T-cell (primary cell): ENCODE measurements around the gene USP21. TPM values are rescaled to one million over a fixed set of nuclear protein-coding genes. Genes with fewer than 3 reads are reported as not detected.

Source experiments
- ATAC-seq, 4 experiments: fragments of 200-7000 bp in 3 of 4; fragments of 150-1000 bp in 1 of 4; cut with Tn5 transposase; replicated peaks in 1 of 4; 1 replicate in 3 of 4; 2 replicates in 1 of 4; pipeline ENCODE4 v1.10.0; 2021; ENCODE audit warnings: moderate library complexity in 3 of 4, mild to moderate bottlenecking in 2 of 4, moderate number of reproducible peaks in 1 of 4
- CTCF ChIA-PET, 2 donors: fragments of 300-600 bp; sonication (Branson Sonifier 250); formaldehyde crosslinking; loops; one replicate each; lab custom pipeline; 2022; ENCODE audit warnings: antibody characterized with exemption in 2 of 2; lab: Charles Lee
- POLR2A ChIA-PET, 2 donors: fragments of 300-600 bp; sonication (Branson Sonifier 250); formaldehyde crosslinking; loops; one replicate each; lab custom pipeline; 2022; ENCODE audit warnings: antibody characterized with exemption in 2 of 2; lab: Charles Lee
- DNase-seq, 35 experiments: peaks; one replicate each; pipeline versions ENCODE4 v3.0.0 to v3.0.0-alpha.2; 2013 to 2023
- H3K27ac ChIP-seq: one replicate; pipeline ENCODE4 v1.5.1; 2013; ENCODE audit warnings: low read length
- H3K27me3 ChIP-seq, 2 experiments: replicated peaks in 1 of 2; 1 replicate in 1 of 2; 2 replicates in 1 of 2; pipeline versions ENCODE4 v1.6.1 to v1.7.0; 2013; ENCODE audit warnings: low read length in 1 of 2, mixed read lengths in 1 of 2; ENCODE audit not compliant: control insufficient read depth in 2 of 2, insufficient read depth in 2 of 2; ENCODE audit errors: extremely low read depth in 1 of 2
- H3K36me3 ChIP-seq, 2 donors: 1 replicate in 1 of 2; 2 replicates in 1 of 2; pipeline versions ENCODE4 v1.6.1 to v1.7.0; 2013; ENCODE audit warnings: low read length in 1 of 2; ENCODE audit not compliant: control insufficient read depth in 2 of 2, insufficient read depth in 1 of 2; ENCODE audit errors: extremely low read depth in 1 of 2
- H3K4me1 ChIP-seq, 2 experiments: 1 replicate in 1 of 2; 2 replicates in 1 of 2; pipeline versions ENCODE4 v1.6.1 to v1.7.0; 2013; ENCODE audit warnings: low read length in 2 of 2, mixed read lengths in 1 of 2; ENCODE audit not compliant: insufficient read depth in 2 of 2, control insufficient read depth in 1 of 2; ENCODE audit errors: extremely low read depth in 1 of 2
- H3K4me3 ChIP-seq, 2 donors: 1 replicate in 1 of 2; 2 replicates in 1 of 2; pipeline versions ENCODE4 v1.5.1 to v1.7.0; 2013; ENCODE audit warnings: mild to moderate bottlenecking in 2 of 2, low read length in 1 of 2, moderate library complexity in 1 of 2; ENCODE audit not compliant: control insufficient read depth in 1 of 2; ENCODE audit errors: extremely low read depth in 1 of 2
- H3K9me3 ChIP-seq: 2 replicates; pipeline ENCODE4 v1.7.0; 2013
- H3K27ac Mint-ChIP-seq, 2 donors: one replicate each; pipeline ENCODE4 v1.8.0; 2020 to 2021; ENCODE audit warnings: mild to moderate bottlenecking in 2 of 2, mixed read lengths in 2 of 2
- H3K27me3 Mint-ChIP-seq, 2 donors: one replicate each; pipeline ENCODE4 v1.8.0; 2021 to 2022; ENCODE audit warnings: mixed read lengths in 2 of 2
- H3K36me3 Mint-ChIP-seq: one replicate; pipeline ENCODE4 v1.8.0; 2021; ENCODE audit warnings: mixed read lengths
- H3K4me1 Mint-ChIP-seq, 3 donors: one replicate each; pipeline ENCODE4 v1.8.0; 2020 to 2022; ENCODE audit warnings: mixed read lengths in 3 of 3, mild to moderate bottlenecking in 1 of 3
- H3K4me3 Mint-ChIP-seq, 3 donors: one replicate each; pipeline ENCODE4 v1.8.0; 2020 to 2022; ENCODE audit warnings: mild to moderate bottlenecking in 3 of 3, mixed read lengths in 3 of 3, moderate library complexity in 3 of 3
- H3K9me3 Mint-ChIP-seq, 3 donors: one replicate each; pipeline ENCODE4 v1.8.0; 2020 to 2022; ENCODE audit warnings: mixed read lengths in 3 of 3
- WGBS: methylation state at CpG from one replicate; pipeline ENCODE4 v1.1.5; 2013; ENCODE audit warnings: missing lambda C conversion rate; ENCODE audit not compliant: insufficient coverage; 5-methylcytosine and 5-hydroxymethylcytosine counted together
- total RNA-seq, 35 experiments: library from RNA in 6 of 35; stranded (reverse) in 6 of 35; fragments of 120-200 nt in 1 of 35; gene quantifications; one replicate each; pipeline versions ENCODE4 v1.2.1 to v1.2.4 and lab custom pipeline; 2013 to 2026

USP21 gene
- total RNA-seq, 5 donors from 2014 or later (not counting 1 experiment from before 2014, with no cell fraction given): 37.4 to 69.0 (median 59.5) TPM

DNA sequence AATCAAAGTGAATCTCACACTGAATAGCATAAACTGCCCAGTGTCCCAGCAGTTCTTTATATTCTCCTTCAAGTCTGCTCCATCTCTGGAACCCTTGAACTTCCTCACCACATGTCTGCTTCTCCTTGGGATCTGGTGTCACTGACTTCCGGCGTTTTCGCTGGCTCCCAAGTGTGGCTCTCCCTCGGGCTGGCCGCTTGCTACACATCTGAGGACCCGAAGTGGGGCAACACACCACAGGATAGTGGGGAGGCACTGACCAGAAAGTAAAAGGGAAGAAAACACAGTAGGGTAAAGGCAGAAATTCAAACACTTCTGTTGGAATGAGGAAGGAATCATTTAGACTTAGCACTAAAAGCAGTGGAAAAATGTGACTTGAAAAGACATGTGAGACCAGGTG, 36.3 kb upstream of the USP21 start:
- no CpG with 5 or more reads among the region's 6 CpGs for WGBS
- Mint-ChIP-seq H3K9me3 (no peaks in the 10 kb centered on the region), H3K36me3 (peaks cover 57% of the 10 kb centered on the region), H3K4me3 (no peak overlapping the region), H3K27me3 (no peaks in the 10 kb centered on the region), H3K4me1 (peaks cover 44 to 49% (median 48%) of the 10 kb centered on the region in 3 donors), H3K27ac (no peak overlapping the region)
- POLR2A ChIA-PET: interaction anchor here in 1 of 2 donors (0.5 kb wide), 1 partner anchor 23 kb away, joined by 3 read pairs; no protein-coding TSS in a partner anchor
- Histone ChIP-seq H3K9me3 (no peaks in the 10 kb centered on the region), H3K4me3 (no peak overlapping the region), H3K4me1 (peaks cover 12 to 23% of the 10 kb centered on the region in 2 experiments), H3K27me3 (no peaks in the 10 kb centered on the region), H3K27ac (no peak overlapping the region), H3K36me3 (peaks cover 23 to 70% of the 10 kb centered on the region in 2 donors)
- DNase-seq: no peak
- CTCF ChIA-PET: no interaction called here
- no peak for ATAC-seq

DNA sequence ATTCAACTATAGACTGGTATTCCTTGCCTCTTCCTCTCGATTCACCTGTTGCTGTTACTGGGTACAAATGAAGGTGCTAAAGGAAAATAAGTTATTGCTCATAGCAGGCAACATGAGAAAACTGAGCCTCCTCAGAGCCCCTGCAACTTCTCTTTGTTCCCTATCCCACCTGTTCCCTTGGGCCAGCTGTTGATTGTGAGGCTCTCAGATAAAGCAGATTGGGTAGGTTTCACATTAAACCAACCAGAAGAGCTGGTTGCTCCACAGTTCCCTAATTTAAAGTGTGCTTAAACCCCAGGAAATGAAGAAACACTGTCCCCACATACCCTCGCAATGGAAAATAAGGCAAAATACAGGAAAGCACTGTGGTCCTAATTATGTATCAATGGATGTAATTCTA, 31.7 kb upstream of the USP21 start:
- H3K4me3 ChIP-seq: no peak overlapping the region
- H3K27me3 Mint-ChIP-seq: no peaks in the 10 kb centered on the region
- ATAC-seq: no peak
- H3K27ac ChIP-seq: no peak overlapping the region
- H3K27me3 ChIP-seq: no peaks in the 10 kb centered on the region
- peak overlapping the region in 1 of 3 donors; percentile 31 for H3K4me3 Mint-ChIP-seq
- POLR2A ChIA-PET: interaction anchor here in 1 of 2 donors (1.0 kb wide), 1 partner anchor 26 kb away, joined by 3 read pairs; the partner anchor contains the start of gene UFC1
- no peaks in the 10 kb centered on the region for H3K9me3 ChIP-seq
- DNase-seq: no peak
- H3K9me3 Mint-ChIP-seq: no peaks in the 10 kb centered on the region
- peak overlapping the region; percentile 81 to 90 for H3K27ac Mint-ChIP-seq
- peaks cover 38% of the 10 kb centered on the region for H3K36me3 Mint-ChIP-seq
- CTCF ChIA-PET: interaction anchor here (0.5 to 1.4 kb wide), 4 partner anchors 11 to 767 kb away, joined by 3 to 5 read pairs (median 4); no protein-coding TSS in a partner anchor
- peaks cover 54 to 73% (median 60%) of the 10 kb centered on the region in 3 donors for H3K4me1 Mint-ChIP-seq
- no CpG with 5 or more reads among the region's 2 CpGs for WGBS
- peaks cover 16 to 46% of the 10 kb centered on the region in 2 donors for H3K36me3 ChIP-seq
- H3K4me1 ChIP-seq: peaks cover 25 to 29% of the 10 kb centered on the region in 2 experiments

DNA sequence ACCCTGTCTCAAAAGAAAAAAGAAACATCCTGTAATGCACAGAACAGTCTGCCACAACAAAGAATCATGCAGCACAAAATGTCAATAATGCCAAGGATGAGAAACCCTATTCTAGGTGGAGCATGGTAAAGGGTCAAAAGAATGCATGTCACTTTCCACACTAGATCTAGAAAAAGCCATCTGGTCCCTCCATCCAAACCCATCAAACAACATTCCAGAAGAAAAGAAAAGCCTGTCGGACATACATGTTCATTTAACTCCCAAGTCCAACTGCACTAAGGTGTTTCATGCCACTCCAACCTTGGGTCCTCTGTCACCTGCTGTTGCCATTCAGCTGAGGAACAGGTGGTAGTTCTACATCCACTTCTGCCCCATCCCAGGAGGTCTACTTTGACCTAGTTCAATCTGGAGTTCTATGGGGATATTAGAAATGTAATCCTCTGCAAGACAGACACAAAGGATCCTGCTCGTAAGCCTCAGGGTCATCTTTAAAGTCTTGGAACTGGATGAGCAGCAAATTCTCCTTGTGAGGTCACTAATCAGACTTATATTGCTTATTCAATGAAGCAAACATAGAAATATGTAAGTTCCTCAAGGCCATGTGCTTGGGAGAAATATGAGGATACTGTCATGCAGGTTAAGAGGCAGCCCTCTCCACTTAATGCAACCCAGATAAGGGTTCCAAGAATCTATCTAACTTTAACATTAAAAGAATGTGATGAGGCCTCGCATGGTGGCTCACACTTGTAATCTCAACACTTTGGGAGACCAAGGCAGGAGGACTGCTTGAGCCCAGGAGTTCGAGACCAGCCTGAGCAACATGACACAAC, 30.5 kb upstream of the USP21 start:
- ChIA-PET CTCF (interaction anchor here in 1 of 2 donors (0.8 to 1.4 kb wide), 2 partner anchors 9 to 97 kb away, joined by 4 to 5 read pairs; partner anchors contain the start of gene TOMM40L), POLR2A (no interaction called here)
- H3K9me3 ChIP-seq: no peaks in the 10 kb centered on the region
- H3K27ac Mint-ChIP-seq: peak overlapping the region; percentile 90 to 94
- ATAC-seq (no peak), DNase-seq (no peak)
- peaks cover 15 to 37% of the 10 kb centered on the region in 2 donors for H3K36me3 ChIP-seq
- peaks cover 52 to 73% (median 59%) of the 10 kb centered on the region in 3 donors for H3K4me1 Mint-ChIP-seq
- peak overlapping the region in 1 of 3 donors; percentile 31 for H3K4me3 Mint-ChIP-seq
- H3K27ac ChIP-seq: no peak overlapping the region
- peaks cover 33 to 34% of the 10 kb centered on the region in 2 experiments for H3K4me1 ChIP-seq
- H3K36me3 Mint-ChIP-seq: peaks cover 31% of the 10 kb centered on the region
- no peaks in the 10 kb centered on the region for H3K9me3 Mint-ChIP-seq
- H3K27me3 ChIP-seq: no peaks in the 10 kb centered on the region
- WGBS: 100% methylated on average over 1 of the region's 4 CpGs
- no peak overlapping the region for H3K4me3 ChIP-seq
- H3K27me3 Mint-ChIP-seq: no peaks in the 10 kb centered on the region

DNA sequence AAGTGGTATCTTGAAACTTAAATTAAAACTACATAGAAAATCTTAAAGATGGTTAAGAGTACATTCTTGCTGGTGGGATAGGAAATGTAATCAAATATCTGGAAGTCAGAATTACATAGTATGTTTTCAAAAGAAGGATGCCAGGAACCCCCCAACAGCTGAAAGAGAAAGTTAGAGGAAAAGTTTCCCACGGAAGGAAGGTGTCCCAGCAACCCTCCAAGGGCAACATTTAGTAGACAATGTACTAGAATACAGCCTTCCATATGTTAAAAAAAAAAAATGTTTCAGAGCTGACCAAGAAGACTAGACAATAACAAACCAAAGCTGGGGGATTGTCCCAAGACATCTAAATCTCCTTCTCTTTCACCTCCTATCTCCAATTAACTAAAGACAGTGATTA, 29.0 kb upstream of the USP21 start:
- ATAC-seq: no peak
- WGBS: no CpG with 5 or more reads among the region's 1 CpG
- CTCF ChIA-PET: interaction anchor here in 1 of 2 donors (0.6 kb wide), 1 partner anchor 586 kb away, joined by 7 read pairs; no protein-coding TSS in a partner anchor
- peak overlapping the region; percentile 90 to 94 for H3K27ac Mint-ChIP-seq
- H3K9me3 Mint-ChIP-seq: no peaks in the 10 kb centered on the region
- no peak overlapping the region for H3K4me3 ChIP-seq
- peaks cover 28% of the 10 kb centered on the region for H3K36me3 Mint-ChIP-seq
- peaks cover 3 to 24% of the 10 kb centered on the region in 2 donors for H3K36me3 ChIP-seq
- no peaks in the 10 kb centered on the region for H3K9me3 ChIP-seq
- H3K27ac ChIP-seq: no peak overlapping the region
- H3K27me3 ChIP-seq: no peaks in the 10 kb centered on the region
- POLR2A ChIA-PET: interaction anchor here (0.5 to 0.8 kb wide), 3 partner anchors 17 to 22 kb away, joined by 3 to 5 read pairs (median 3); no protein-coding TSS in a partner anchor
- H3K4me3 Mint-ChIP-seq: no peak overlapping the region
- peaks cover 57 to 68% (median 63%) of the 10 kb centered on the region in 3 donors for H3K4me1 Mint-ChIP-seq
- H3K4me1 ChIP-seq: peaks cover 34 to 39% of the 10 kb centered on the region in 2 experiments
- H3K27me3 Mint-ChIP-seq: no peaks in the 10 kb centered on the region
- DNase-seq: no peak

DNA sequence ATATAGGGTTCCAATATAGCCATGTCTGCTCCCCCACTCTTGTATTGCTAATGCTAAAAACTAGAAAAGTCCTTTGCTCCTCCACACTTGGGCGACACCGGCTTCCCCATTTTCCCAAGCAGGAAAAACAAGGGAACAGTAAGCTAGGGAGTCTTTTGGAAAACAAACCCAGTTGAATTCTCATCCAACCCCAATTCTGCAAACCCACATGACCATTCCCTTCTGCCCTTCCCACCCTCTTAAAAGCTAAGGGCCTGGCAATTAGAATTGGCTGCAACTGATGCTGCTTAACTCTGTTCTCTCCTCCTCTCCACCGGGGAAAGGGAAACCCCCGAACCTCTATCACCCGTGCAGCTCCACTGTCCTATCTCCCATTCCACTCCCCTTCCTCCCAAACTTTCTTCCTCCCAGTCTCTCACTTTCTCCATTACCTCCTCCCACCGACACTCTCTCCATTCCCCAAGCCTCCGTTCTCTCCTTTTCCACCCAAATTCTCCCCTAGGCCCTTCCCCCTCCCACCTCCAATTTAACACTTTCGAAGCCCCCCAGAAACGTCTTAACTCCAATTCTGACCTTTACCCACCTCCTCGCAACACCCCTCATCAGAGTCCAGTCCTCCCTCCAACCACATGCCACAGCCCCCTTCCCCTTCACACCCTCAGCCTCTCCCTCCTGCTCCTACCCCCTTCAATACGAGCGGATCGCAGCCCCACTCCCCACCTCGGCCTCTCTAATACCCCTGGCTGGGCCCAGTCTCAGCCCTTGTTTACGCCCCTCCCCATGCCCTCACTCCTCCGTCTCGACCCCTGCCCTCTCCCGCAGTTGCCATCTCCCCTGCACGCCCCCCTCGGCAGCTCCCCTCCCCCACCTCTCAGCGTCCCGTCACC, 27.5 kb upstream of the USP21 start:
- Mint-ChIP-seq H3K27ac (peak overlapping the region; percentile 90 to 94), H3K27me3 (no peaks in the 10 kb centered on the region), H3K4me1 (peaks cover 54 to 57% (median 56%) of the 10 kb centered on the region in 3 donors), H3K36me3 (peaks cover 20% of the 10 kb centered on the region), H3K4me3 (no peak overlapping the region), H3K9me3 (no peaks in the 10 kb centered on the region)
- peak in 2 of 35 experiments; percentile 10 to 51 for DNase-seq
- ChIA-PET POLR2A (interaction anchor here (0.6 to 2.5 kb wide), 9 partner anchors 14 to 111 kb away, joined by 3 to 18 read pairs (median 4); partner anchors contain the start of genes F11R (in 2 of the 2), NIT1 (in 1 of the 2), PFDN2 (in 1 of the 2) and UFC1 (in 1 of the 2)), CTCF (interaction anchor here (0.6 to 2.0 kb wide), 10 partner anchors 10 to 127 kb away, joined by 3 to 11 read pairs (median 6); partner anchors contain the start of genes PPOX (in 2 of the 2), ARHGAP30 (in 1 of the 2), KLHDC9 (in 1 of the 2) and PCP4L1 (in 1 of the 2))
- H3K27me3 ChIP-seq: no peaks in the 10 kb centered on the region
- peak overlapping the region; percentile 86 for H3K27ac ChIP-seq
- H3K36me3 ChIP-seq: peaks cover 0 to 14% of the 10 kb centered on the region in 2 donors
- 2% methylated on average over 17 of the region's 22 CpGs for whole genome bisulfite sequencing
- H3K9me3 ChIP-seq: no peaks in the 10 kb centered on the region
- ATAC-seq: no peak
- H3K4me1 ChIP-seq: peaks cover 34 to 39% of the 10 kb centered on the region in 2 experiments
- peak overlapping the region; percentile 78 to 97 for H3K4me3 ChIP-seq
